Calu3 (cell line): ENCODE measurements around the gene B3GNT3. TPM values are rescaled to one million over a fixed set of nuclear protein-coding genes. Genes with fewer than 3 reads are reported as not detected.

Experiments used
- BruUV-seq: library from RNA; stranded (reverse); fragments of 400-500 nt; replicated peaks from 2 replicates; lab custom pipeline; 2021; lab: Mats Ljungman, UMichigan
- CTCF ChIA-PET: fragments of 300-600 bp; sonication (Branson Sonifier 250); formaldehyde crosslinking; loops from one replicate; lab custom pipeline; 2022; ENCODE audit warnings: antibody characterized with exemption; lab: Charles Lee
- DNase-seq: peaks from one replicate; pipeline ENCODE4 v3.0.0; 2022
- H3K27ac Mint-ChIP-seq: one replicate; pipeline ENCODE4 v1.8.0; 2022; ENCODE audit warnings: mixed read lengths; ENCODE audit not compliant: unreplicated experiment
- H3K27me3 Mint-ChIP-seq: one replicate; pipeline ENCODE4 v1.8.0; 2022; ENCODE audit warnings: mixed read lengths; ENCODE audit not compliant: unreplicated experiment
- H3K36me3 Mint-ChIP-seq: one replicate; pipeline ENCODE4 v1.8.0; 2022; ENCODE audit warnings: mild to moderate bottlenecking, moderate library complexity, mixed read lengths; ENCODE audit not compliant: insufficient read depth, unreplicated experiment
- H3K4me1 Mint-ChIP-seq: one replicate; pipeline ENCODE4 v1.8.0; 2022; ENCODE audit warnings: mild to moderate bottlenecking, low read depth, mixed read lengths; ENCODE audit not compliant: unreplicated experiment
- H3K4me3 Mint-ChIP-seq: one replicate; pipeline ENCODE4 v1.8.0; 2022; ENCODE audit warnings: mild to moderate bottlenecking, low read depth, moderate library complexity, mixed read lengths; ENCODE audit not compliant: unreplicated experiment
- H3K9me3 Mint-ChIP-seq: one replicate; pipeline ENCODE4 v1.8.0; 2022; ENCODE audit warnings: low read depth, mixed read lengths; ENCODE audit not compliant: unreplicated experiment
- CTCF ChIP-seq: fragments of 200-600 bp; IDR thresholded peaks from one replicate; pipeline ENCODE4 v1.8.0; 2022; ENCODE audit warnings: antibody characterized with exemption; ENCODE audit not compliant: unreplicated experiment
- intact Hi-C: fragments of 100-400 bp; cut with micrococcal nuclease; formaldehyde crosslinking; loops from one replicate; pipeline ENCODE4 v1.10.0; 2022; ENCODE audit not compliant: unreplicated experiment
- total RNA-seq: library from RNA; stranded (reverse); gene quantifications from 2 replicates; pipeline ENCODE4 v1.2.3, GENCODE V29; 2022

The B3GNT3 gene
- total RNA-seq, 1 experiment from 2014 or later = 75.1 TPM

GRCh38 chr19:17749912-17750317, 45.0 kb upstream of the B3GNT3 start:
- intact Hi-C loops = no loop called here
- Mint-ChIP-seq H3K27ac (no peak overlapping the region), H3K4me1 (peaks cover 3% of the 10 kb centered on the region), H3K36me3 (peaks cover 6% of the 10 kb centered on the region), H3K4me3 (no peak overlapping the region), H3K9me3 (no peaks in the 10 kb centered on the region), H3K27me3 (peaks cover 14% of the 10 kb centered on the region)
- CTCF ChIA-PET = no interaction called here
- BruUV-seq = no TSS peak
- TF ChIP-seq CTCF = no peak
- DNase-seq = no peak

- Mint-ChIP-seq H3K27ac (no peak within 1 kb of the TSS), H3K27me3 (peaks cover 14% of the 10 kb centered on the region), H3K4me3 (no peak within 1 kb of the TSS), H3K36me3 (peaks cover 6% of the 10 kb centered on the region), H3K9me3 (no peaks in the 10 kb centered on the region), H3K4me1 (peaks cover 7% of the 10 kb centered on the region)
- CTCF ChIA-PET = interaction anchor here (1.0 kb wide), 1 partner anchor 15 kb away, joined by 3 read pairs; no protein-coding TSS in a partner anchor
- TF ChIP-seq CTCF = no peak
- no peak for DNase-seq
- no TSS peak for BruUV-seq
- intact Hi-C loops = no loop called here
Measured at GRCh38 chr19:17751103-17751911, 43.6 kb upstream of the B3GNT3 start, which contains the start of gene FCHO1. Gene FCHO1, plus strand, starts transcription at chr19:17751477. Its CDS starts 3,688 bp downstream, at chr19:17755165.

DNA sequence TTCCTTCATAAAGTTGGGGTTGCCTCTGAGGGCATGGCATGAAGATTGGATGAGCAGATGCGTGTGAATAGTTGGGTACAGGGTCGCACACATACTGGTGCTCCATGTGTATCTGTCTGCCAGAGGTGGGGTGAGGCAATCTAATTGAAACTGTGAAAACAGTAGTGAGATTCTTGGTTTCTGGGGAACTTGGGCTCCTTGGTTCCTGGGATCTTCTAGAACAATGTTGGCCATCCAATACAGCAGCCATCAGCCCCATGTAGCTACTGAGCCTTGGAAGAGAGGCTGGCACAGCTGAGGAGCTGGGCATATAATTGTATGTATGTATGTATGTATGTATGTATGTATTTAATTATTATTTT, 43.0 kb upstream of the B3GNT3 start:
- peaks cover 7% of the 10 kb centered on the region for H3K4me1 Mint-ChIP-seq
- BruUV-seq = no TSS peak
- intact Hi-C loops = no loop called here
- H3K27me3 Mint-ChIP-seq = peaks cover 14% of the 10 kb centered on the region
- no peaks in the 10 kb centered on the region for H3K9me3 Mint-ChIP-seq
- TF ChIP-seq CTCF = no peak
- H3K36me3 Mint-ChIP-seq = peaks cover 6% of the 10 kb centered on the region
- no peak overlapping the region for H3K4me3 Mint-ChIP-seq
- CTCF ChIA-PET = no interaction called here
- no peak overlapping the region for H3K27ac Mint-ChIP-seq
- DNase-seq = no peak

GRCh38 chr19:17752865-17753639, 41.9 kb upstream of the B3GNT3 start:
- CTCF ChIA-PET = no interaction called here
- Mint-ChIP-seq H3K9me3 (no peaks in the 10 kb centered on the region), H3K36me3 (peaks cover 5% of the 10 kb centered on the region), H3K4me1 (peaks cover 13% of the 10 kb centered on the region), H3K27ac (no peak overlapping the region), H3K27me3 (peaks cover 14% of the 10 kb centered on the region), H3K4me3 (no peak overlapping the region)
- no peak for DNase-seq
- intact Hi-C loops = no loop called here
- BruUV-seq = no TSS peak
- no peak for TF ChIP-seq CTCF
